Heart right ventricle (tissue), 16 donors: ENCODE results near the gene EPN1. TPM values are rescaled to one million over a fixed set of nuclear protein-coding genes. Genes with fewer than 3 reads are reported as not detected.
A peak's percentile ranks its signal among the peaks of the same experiment; 100 is the strongest.

Experiments used
- ATAC-seq, 8 donors: fragments of 200-7000 bp; cut with Tn5 transposase; one replicate each; pipeline ENCODE4 v1.9.1; 2020; ENCODE audit warnings: mild to moderate bottlenecking in 8 of 8, moderate library complexity in 8 of 8, moderate number of reproducible peaks in 1 of 8
- DNase-seq, 2 donors: peaks; one replicate each; pipeline ENCODE4 v3.0.0-alpha.2; 2020
- H3K27ac ChIP-seq, 10 donors: fragments of 200-600 bp; sonication (generic) in 2 of 10; one replicate each; pipeline versions ENCODE4 v1.5.0 to v1.8.0; 2020 to 2022; ENCODE audit warnings: mild to moderate bottlenecking in 3 of 10
- H3K27me3 ChIP-seq, 7 donors: fragments of 200-600 bp; one replicate each; pipeline ENCODE4 v1.8.0; 2021 to 2022; ENCODE audit warnings: mild to moderate bottlenecking in 2 of 7
- H3K36me3 ChIP-seq, 9 donors: fragments of 200-600 bp; sonication (generic) in 1 of 9; one replicate each; pipeline versions ENCODE4 v1.5.0 to v1.8.0; 2020 to 2022; ENCODE audit warnings: mild to moderate bottlenecking in 2 of 9
- H3K4me1 ChIP-seq, 9 donors: fragments of 200-600 bp; sonication (generic) in 1 of 9; one replicate each; pipeline versions ENCODE4 v1.5.0 to v1.8.0; 2020 to 2022; ENCODE audit warnings: mild to moderate bottlenecking in 4 of 9
- H3K4me3 ChIP-seq, 10 donors: fragments of 200-600 bp; sonication (generic) in 2 of 10; one replicate each; pipeline versions ENCODE4 v1.5.0 to v1.8.0; 2020 to 2022; ENCODE audit warnings: mild to moderate bottlenecking in 7 of 10, moderate library complexity in 2 of 10
- H3K9me3 ChIP-seq, 11 donors: fragments of 200-600 bp in 10 of 11; sonication (generic) in 2 of 11; one replicate each; pipeline versions ENCODE4 v1.5.0 to v1.8.0; 2013 to 2022; ENCODE audit warnings: mild to moderate bottlenecking in 2 of 11, control low read depth in 1 of 11, moderate library complexity in 1 of 11
- WGBS, 2 donors: extraction: QIAGEN DNeasy Blood & Tissue Kit; methylation state at CpG; one replicate each; pipeline ENCODE4 v1.1.7; 2013; ENCODE audit warnings: inconsistent platforms in 1 of 2; 5-methylcytosine and 5-hydroxymethylcytosine counted together
- intact Hi-C, 10 donors: fragments of 100-400 bp; cut with DNase I; formaldehyde crosslinking; loops; one replicate each; pipeline versions ENCODE4 v1.11.1 to v1.14.2; 2022
- polyA plus RNA-seq, 2 donors: library from polyadenylated mRNA; stranded (reverse); fragments of 200-250 nt; gene quantifications; one replicate each; pipeline ENCODE4 v1.2.3, GENCODE V29; 2013
- total RNA-seq, 10 donors: library from RNA; stranded (reverse); fragmentation: NEBNext Ultra II Directional in 3 of 10; extraction: Animal tissue kit (Norgen Biotek cat#: 25700) in 3 of 10; gene quantifications; one replicate each; pipeline versions ENCODE4 v1.2.1 to v1.2.4, GENCODE V29; 2021 to 2023
- TF ChIP-seq, protein P1 (sequence below), 9 donors: fragments of 200-600 bp; sonication (generic) in 2 of 9; IDR thresholded peaks; one replicate each; pipeline versions ENCODE4 v1.5.0 to v1.8.0; 2021 to 2022; ENCODE audit warnings: antibody characterized with exemption in 9 of 9, mild to moderate bottlenecking in 5 of 9, moderate library complexity in 1 of 9
- donor health status: Arrhythmogenic right ventricular cardiomyopathy.
- donor health status: ischemic (EF 13 %, LVEDD 7.1; RV severe dilation, severe dysfunction).
- donor health status: healthy with polysubstance abuse.
- donor health status: DM: no; HTN: yes; CAD: no.
- donor health status: DM: no; HTN: no; CAD: no.
- donor health status: ischemic (EF 25% LVEDD 6.9; RV normal size, moderate dysfunction).
- donor health status: ischemic (EF 25% LVEDD 5.7; RV mildly dilated, moderate dysfunction).
- donor health status: healthy.
- donor health status: DM: yes; HTN: yes; CAD: no.
- donor health status: Ischemic cardiomyopathy.
- donor health status: ischemic (EF 35%, LVEDD 5.7; RV mildly dilated, moderate dysfunction).
- donor health status: nonischemic (EF 11% LVEDD 7.7; RV severe dilation, severe dysfunction).
- donor health status: DM: yes; HTN: yes; CAD: no.
- donor health status: PGD.
- donor health status: ischemic (EF 29% LVEDD 5.4; RV normal size, mild dysfunction).
- donor health status: nonischemic (EF 23%, LVEDD 6.1; RV moderate dilation, normal function).

Gene EPN1
- total and polyA plus RNA-seq, 12 donors: 127 to 305 (median 138) TPM

DNA sequence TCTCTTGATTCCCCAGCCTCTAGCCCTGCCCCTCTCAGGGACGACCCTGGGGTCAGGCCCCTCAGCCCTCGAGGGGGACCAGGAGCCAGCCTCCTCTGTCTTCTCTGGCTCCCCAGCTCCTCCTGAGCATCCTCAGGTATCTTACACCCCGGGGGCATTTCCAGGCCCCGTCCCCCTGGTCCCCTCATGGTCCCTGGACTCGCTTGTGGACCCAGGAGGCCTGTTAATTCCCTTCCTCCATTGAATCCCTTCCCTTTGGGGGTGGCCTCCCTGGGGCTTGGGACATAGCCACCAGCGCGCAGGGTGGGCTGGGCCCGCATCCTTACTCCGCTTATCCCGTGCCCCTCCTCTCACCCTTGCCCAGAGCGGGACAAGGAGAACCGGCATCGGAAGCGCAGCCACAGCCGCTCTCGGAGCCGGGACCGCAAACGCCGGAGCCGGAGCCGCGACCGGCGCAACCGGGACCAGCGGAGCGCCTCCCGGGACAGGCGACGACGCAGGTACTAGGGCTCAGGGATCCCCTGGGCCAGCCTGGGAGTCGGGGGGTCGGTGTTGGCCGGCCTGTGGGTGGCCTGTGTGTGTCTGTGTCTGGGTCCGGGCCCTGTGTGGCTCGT, 16.1 kb upstream of the EPN1 start:
- TF ChIP-seq, protein P1, sequence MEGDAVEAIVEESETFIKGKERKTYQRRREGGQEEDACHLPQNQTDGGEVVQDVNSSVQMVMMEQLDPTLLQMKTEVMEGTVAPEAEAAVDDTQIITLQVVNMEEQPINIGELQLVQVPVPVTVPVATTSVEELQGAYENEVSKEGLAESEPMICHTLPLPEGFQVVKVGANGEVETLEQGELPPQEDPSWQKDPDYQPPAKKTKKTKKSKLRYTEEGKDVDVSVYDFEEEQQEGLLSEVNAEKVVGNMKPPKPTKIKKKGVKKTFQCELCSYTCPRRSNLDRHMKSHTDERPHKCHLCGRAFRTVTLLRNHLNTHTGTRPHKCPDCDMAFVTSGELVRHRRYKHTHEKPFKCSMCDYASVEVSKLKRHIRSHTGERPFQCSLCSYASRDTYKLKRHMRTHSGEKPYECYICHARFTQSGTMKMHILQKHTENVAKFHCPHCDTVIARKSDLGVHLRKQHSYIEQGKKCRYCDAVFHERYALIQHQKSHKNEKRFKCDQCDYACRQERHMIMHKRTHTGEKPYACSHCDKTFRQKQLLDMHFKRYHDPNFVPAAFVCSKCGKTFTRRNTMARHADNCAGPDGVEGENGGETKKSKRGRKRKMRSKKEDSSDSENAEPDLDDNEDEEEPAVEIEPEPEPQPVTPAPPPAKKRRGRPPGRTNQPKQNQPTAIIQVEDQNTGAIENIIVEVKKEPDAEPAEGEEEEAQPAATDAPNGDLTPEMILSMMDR (IDR thresholded peaks at IDR 0.05): no peak
- H3K36me3 ChIP-seq: peaks cover 0 to 56% (median 29%) of the 10 kb centered on the region in 9 donors
- H3K4me1 ChIP-seq: peaks cover 35 to 53% (median 43%) of the 10 kb centered on the region in 9 donors
- H3K4me3 ChIP-seq: peak overlapping the region in 1 of 10 donors; percentile 97
- no peaks in the 10 kb centered on the region for H3K9me3 ChIP-seq
- no peak for DNase-seq
- 90% methylated on average over 37 of the region's 37 CpGs for WGBS, 2 donors
- intact Hi-C loops: no loop called here
- ATAC-seq: no peak
- H3K27me3 ChIP-seq: no peaks in the 10 kb centered on the region
- no peak overlapping the region for H3K27ac ChIP-seq

DNA sequence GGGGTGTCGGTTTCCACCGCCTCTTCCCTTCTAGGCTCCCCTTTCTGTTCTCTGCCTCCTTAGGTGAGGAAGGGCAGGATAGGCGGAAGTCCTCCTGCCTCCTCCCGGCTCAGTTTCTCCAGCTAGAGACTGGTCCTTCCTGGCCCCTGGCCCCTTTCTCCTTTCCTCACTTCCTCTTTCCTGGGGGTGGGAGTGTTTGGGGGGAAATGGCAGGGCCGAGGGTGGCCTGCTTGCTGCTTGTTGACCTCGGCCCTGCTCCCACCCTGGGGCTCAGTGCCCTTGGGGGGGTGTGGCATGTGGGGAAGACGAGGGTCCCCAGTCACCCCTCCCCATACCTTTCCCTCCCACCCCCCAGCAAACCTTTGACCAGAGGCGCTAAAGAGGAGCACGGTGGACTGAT, 15.2 kb upstream of the EPN1 start:
- intact Hi-C loops: no loop called here
- Histone ChIP-seq H3K27ac (no peak overlapping the region), H3K27me3 (no peaks in the 10 kb centered on the region), H3K36me3 (peaks cover 0 to 65% (median 38%) of the 10 kb centered on the region in 9 donors), H3K9me3 (no peaks in the 10 kb centered on the region), H3K4me1 (peaks cover 35 to 53% (median 43%) of the 10 kb centered on the region in 9 donors), H3K4me3 (no peak overlapping the region)
- TF ChIP-seq, protein P1 (IDR thresholded peaks at IDR 0.05): no peak
- WGBS, 2 donors: 66 to 67% methylated on average over 9 of the region's 9 CpGs
- no peak for ATAC-seq
- no peak for DNase-seq

DNA sequence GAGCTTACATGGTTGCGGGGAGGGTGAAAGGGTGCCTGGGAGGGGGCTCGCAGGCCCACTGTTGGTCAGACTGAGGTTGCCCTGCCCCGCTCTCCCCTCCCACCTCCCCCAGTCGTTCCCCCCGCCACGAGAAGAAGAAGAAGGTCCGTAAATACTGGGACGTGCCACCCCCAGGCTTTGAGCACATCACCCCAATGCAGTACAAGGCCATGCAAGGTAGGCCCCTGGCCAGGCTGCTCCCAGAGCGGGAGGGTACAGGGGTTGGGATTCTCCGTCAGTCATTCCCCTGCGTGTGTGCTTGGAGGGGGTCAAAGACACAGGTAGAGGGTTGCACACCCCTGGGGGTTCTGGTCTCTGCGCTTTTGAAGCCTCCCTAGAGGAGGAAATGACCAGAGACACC, 14.6 kb upstream of the EPN1 start:
- H3K27ac ChIP-seq: no peak overlapping the region
- DNase-seq (no peak), ATAC-seq (no peak)
- H3K36me3 ChIP-seq: peaks cover 0 to 70% (median 40%) of the 10 kb centered on the region in 9 donors
- TF ChIP-seq, protein P1 (IDR thresholded peaks at IDR 0.05): no peak
- H3K4me3 ChIP-seq: no peak overlapping the region
- WGBS, 2 donors: 84 to 87% methylated on average over 11 to 12 of the region's 12 CpGs
- no peaks in the 10 kb centered on the region for H3K9me3 ChIP-seq
- peaks cover 35 to 53% (median 43%) of the 10 kb centered on the region in 9 donors for H3K4me1 ChIP-seq
- intact Hi-C loops: no loop called here
- no peaks in the 10 kb centered on the region for H3K27me3 ChIP-seq

- TF ChIP-seq, protein P1 (IDR thresholded peaks at IDR 0.05): no peak
- Histone ChIP-seq H3K27me3 (no peaks in the 10 kb centered on the region), H3K36me3 (peaks cover 0 to 75% (median 46%) of the 10 kb centered on the region in 9 donors), H3K27ac (no peak overlapping the region), H3K4me1 (peaks cover 33 to 47% (median 39%) of the 10 kb centered on the region in 9 donors), H3K9me3 (no peaks in the 10 kb centered on the region), H3K4me3 (no peak overlapping the region)
- DNase-seq (no peak), ATAC-seq (no peak)
- intact Hi-C loops: no loop called here
- 74 to 75% methylated on average over 16 of the region's 16 CpGs for WGBS, 2 donors
These were observed 14.0 kb upstream of the EPN1 start for GRCh38 chr19:55660991-55661390.
